HG02642 (cell line): ENCODE results near the gene ENG.
"Not testable (repeated sequence)": the region's sequence is repeated elsewhere in the genome, so short reads cannot be mapped to it uniquely, and the experiment has no call there.

Experiments used
- ATAC-seq: cut with Tn5 transposase; IDR thresholded peaks from one replicate; pipeline ENCODE4 v1.9.1; 2021; ENCODE audit warnings: mild to moderate bottlenecking; ENCODE audit not compliant: unreplicated experiment, poor library complexity

Gene ENG

DNA sequence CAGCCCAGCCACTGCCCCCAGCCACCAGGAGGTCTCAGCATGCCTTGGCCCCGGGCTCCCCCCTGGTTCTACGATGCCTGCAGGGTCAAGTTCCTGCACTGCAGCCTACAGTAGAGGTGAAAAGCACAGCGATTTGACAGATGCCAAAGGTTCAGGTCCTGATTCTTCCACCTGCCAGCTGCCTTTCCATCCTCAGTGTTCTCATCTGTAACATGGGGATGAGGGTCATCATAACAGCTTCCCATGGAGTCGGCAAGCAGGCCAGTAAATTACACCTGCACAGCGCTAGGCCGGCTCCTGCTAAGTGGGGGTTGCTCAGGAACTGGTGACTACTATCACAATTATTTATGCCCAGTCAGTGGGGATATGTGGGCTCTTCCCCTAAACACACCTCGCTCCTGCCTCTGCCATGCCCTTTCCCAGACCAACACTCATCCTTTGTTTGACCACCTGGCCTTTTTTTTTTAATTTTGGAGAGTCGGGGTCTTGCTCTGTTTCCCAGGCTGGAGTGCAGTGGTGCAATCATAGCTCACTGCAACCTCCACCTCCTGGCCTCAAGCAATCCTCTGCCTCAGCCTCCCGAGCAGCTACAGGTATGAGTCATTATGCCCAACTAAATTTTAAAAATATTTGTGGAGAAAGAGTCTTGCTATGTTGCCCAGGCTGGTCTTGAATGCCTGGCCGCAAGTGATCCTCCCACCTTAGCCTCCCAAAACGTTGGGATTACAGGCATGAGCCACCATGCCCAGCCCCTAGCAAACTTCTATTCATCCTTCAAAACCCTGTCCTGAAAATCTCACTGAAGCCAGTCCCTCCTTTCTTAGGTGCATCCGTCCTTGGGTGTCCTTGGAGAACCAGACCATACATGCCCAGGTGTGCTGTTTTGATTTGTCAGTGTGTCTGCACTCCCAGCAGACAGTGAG lies 6.4 kb downstream of the ENG start:
- ATAC-seq, result no peak

GRCh38 chr9:127847178-127847510 lies 7.3 kb downstream of the ENG start:
- ATAC-seq, result no peak

DNA sequence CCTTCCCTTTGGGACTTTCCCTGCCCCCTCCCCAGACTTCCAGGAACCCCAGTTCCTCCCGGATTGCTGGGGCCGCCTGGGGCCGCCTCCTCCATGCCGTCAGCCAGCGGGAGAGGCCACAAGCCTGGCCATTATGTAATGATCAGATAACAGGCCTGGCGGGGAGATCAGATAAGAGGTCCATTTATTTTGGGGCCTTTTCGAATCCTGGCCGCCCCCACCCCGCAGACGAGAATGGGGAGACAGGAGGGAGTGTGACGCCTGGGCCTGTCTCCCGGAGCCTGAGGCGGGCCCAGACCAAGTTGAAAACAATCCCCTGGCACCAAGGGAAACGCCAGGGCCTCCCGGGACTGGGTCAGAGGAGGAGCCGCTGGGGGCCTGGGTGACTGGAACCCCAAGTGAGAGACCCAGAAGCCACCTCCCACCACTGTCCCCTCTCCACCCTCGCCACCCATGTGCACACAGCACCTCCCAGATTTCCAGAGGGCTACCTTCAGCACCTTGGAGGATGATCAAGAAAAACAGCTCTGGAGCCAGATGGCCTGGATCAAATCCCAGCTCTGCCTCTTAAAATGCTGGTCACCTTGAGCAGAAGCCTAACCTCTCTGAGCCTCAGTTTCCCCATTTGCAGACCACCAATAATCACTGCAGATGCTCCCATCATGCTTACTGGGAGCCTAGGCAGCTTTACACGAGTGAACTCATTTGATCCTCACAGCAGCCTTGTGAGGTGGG lies 7.8 kb downstream of the ENG start:
- no peak for ATAC-seq

GRCh38 chr9:127845619-127846018 lies 8.8 kb downstream of the ENG start:
- not testable (repeated sequence) for ATAC-seq

DNA sequence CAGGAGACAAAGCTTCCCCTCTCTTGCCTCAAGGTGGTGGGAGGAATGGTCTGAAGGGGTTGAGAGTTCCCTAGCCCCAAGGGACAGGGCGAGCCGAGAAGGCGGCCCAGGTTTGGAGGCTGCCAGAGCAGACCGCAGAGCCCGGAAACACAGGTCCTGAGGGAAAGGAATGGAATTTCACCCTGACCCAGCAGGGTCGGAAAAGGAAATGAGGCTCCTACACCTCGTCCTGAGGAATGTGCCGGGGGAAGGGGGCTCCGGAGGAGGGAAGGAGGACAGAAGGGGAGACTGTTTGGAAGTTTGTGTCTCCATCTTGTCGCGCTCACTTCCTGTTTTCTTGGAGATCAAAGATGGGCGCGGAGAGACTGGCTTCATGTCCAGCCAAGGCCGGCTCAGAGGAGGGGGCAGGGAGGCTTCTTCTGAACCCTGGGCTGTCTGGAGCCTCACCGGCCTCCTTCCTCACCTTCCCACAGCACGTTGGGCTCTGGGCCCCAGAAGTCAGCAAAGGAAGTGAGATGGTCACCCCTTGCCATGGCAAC lies 9.6 kb downstream of the ENG start:
- ATAC-seq, result no peak

DNA sequence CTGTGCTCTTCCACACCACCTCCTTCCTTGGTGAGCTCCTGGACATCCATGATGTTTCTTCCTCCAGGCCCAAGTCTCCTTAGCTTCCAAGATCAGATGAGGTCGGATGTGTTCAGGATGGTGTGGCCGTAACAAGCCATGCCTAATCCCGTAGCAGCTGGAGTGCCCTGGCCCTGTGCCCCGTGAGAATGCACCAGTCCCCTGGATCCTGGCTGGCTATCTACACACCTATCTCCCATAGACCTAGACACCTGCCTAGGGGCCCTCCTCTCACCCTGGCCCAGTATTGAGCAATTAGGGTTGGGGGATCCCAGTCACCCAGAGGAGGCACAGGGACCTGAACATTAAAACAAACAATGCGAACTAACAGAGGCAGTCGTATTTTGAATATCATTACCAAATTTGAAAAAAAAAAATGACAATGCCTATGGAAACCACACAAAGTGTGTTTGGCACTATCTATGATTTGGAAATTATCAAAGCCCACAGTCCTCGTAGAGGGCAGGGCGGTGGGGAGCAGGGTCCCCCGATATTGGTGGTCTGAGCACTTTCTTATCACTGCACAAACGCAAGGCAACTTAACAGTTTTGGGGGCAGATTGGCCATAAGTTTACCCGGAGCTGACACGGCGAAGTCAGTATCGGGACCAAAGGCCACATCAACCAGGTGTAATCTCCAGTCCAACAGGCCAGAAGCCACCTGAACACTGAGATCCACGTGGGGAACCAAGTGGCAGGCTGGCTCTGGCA lies 13.2 kb downstream of the ENG start:
- no peak for ATAC-seq

DNA sequence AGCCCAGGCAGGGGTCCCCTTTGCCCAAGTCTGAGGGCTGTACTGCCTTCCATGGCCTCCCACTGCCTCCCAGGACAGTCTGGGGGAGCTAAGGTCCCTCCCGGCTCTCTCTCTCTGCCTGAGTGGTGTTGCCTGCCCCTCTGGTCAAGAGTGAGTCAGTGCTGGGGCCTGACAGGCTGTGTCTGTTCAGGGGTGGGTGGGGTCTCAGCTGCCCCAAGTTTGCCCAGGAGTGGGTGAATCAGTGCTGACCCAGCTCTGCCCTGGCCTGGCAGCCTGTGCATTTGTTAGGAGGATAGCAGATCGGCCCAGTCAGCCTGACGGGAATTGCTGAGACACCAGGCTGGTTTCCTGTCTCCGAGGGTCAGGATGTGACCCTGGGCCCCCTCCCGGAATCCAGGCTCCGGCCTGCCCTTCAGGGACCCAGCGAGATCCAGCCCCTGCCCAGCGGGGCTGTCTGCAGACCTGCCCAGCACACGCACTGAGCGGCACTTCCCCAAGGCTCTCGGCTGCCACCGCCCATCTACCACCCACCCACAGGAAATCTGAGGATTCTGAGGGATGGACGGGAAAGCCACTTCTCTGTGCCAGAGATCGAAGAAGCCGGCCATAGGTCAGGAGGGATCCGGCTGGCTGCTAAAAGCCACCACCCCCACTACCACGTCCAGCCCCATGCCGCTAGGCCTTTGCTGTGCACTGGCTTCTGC lies 15.9 kb downstream of the ENG start:
- ATAC-seq, result no peak

GRCh38 chr9:127837346-127837745 lies 17.1 kb downstream of the ENG start:
- no peak for ATAC-seq

GRCh38 chr9:127836561-127836960 lies 17.9 kb downstream of the ENG start:
- not testable (repeated sequence) for ATAC-seq

GRCh38 chr9:127835991-127836516 lies 18.4 kb downstream of the ENG start:
- ATAC-seq, result no peak

GRCh38 chr9:127833555-127833954 lies 20.9 kb downstream of the ENG start:
- ATAC-seq, result no peak

- ATAC-seq, result no peak
Measured at GRCh38 chr9:127832248-127832647, 22.2 kb downstream of the ENG start.

GRCh38 chr9:127829205-127829906 lies 25.1 kb downstream of the ENG start:
- no peak for ATAC-seq

GRCh38 chr9:127828262-127829031 lies 26.0 kb downstream of the ENG start:
- ATAC-seq, result no peak

DNA sequence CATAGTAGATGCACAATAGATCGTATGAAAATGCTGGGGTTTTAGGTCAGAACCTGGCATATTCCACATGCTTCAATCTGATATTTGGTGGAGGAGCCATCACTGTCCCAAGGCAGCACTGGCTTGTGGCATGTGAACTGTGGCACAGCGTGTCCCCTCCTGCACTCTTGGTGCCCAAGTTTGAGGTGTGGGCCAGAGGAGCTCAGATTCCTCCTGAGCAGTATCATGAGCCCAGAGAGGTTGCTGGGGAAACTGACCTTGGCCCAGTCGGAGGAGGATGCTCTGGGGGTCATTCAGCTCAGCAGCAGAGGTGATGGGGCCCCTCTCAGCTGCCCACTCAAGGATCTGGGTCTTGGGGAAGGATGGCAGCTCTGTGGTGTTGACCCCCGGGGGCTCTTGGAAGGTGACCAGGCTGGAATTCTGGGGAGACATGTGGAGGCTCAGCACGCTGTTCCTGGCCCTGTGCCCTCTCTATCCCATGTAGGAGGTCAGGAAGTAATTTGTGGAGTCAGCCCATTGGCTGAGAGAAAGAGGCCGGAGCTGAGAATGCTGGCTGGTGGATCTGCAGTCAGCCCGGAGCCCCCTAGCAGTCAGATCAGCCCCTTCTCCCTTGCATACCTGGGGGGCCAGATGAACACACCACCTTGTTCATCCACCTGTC lies 28.1 kb downstream of the ENG start:
- no peak for ATAC-seq

DNA sequence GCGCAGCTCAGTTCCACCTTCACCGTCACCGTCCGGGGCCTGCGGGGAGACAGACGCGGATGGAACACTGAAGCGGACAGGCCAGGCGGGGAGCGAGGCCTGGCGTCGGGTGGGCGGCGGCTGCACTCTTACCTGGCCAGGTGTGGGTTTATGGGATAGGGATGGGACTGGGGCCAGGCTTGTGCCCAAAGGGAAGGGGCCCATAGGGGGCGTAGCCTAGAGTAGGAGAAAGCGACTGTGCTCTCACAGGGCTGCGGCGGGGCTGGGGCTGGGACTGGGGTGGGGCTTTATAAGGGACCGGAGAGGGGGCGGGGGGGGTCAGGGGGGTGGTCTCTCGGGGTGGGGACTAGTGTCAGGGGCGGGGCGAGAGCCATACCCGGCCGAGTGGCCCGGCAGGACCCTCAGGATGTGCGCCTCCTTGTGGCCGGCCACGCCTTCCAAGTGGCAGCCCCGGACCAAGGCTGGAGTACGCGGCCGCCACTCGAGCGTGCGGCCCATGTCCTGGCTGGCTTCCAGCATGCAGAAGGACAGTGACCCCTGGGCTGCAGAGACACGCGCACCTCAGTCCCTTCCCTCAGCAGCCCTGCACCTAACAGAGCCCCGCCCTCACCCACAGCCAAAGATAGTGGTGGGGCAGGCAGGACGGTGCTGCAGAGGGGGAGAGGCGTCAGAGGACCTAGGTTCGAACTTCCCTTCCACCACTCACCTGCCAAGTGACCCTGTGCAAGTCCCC lies 29.0 kb downstream of the ENG start:
- no peak for ATAC-seq

DNA sequence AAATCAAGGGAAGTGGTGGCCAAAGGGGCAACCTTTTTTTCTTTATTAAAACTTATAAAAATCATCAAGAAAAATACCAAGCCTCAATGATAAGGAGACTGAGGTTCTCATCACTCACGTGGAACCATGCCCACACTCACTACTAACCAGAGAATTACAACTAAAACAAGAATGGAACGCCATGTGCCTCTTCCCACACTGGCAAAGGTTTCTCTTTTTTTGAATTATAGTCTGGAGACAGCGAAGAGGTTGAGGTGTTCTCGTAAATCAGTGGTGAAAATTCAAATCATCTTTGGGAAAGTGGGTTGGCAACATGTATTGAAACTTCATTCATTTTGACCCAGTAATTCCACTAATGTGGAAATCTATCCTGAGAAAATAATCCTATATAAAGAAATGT lies 32.4 kb downstream of the ENG start:
- no peak for ATAC-seq
